Pons (tissue), 1 donor: Measurements from ENCODE around the gene GPR63.

Experiments
- DNase-seq: peaks from one replicate; pipeline ENCODE4 v3.0.0-alpha.2; 2016; ENCODE audit warnings: low spot score

GPR63 gene

DNA sequence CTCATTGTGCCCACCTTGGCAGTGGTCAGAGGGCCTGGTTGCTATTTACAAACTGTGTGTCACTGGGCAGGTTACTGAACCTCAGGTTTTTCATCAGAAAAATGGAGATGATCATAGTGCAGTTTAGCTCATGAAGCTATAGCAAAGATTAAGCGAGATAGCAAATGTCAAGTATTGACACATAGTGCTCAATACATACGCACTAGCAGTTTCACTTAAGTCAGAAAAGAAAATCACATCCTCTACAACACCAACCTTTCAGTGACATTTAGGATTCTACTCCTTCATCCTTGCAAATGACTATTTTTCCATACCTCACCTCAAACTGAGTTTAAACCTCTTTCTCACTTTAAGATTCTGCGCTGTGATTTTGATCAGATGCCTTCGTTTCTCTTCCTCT is 16.2 kb downstream of the GPR63 start:
- no peak for DNase-seq

DNA sequence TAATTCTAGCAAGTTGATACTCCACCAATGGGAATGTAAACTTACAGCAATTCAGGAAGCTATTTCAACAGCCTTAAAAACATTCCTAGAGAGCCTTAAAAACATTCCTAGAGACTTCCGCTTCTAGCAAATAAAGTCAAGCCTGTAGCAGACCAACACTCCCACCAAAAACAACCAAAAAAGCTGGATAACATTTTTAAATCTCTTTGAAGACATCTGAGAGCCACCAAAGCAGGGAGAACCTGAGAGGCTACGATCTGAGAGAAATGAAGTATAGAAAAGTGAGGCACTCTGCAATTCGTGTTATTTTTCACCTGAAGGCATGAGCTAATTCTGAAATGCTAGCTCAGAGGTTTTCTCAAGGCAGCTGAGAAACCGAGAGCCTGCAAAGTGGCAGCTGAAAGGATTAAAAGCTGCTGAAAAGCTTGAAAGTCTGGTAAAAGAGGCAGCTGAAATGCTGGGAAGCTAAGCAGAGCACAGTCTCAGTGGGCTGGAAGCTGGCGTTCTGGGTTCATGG is 20.9 kb downstream of the GPR63 start:
- no peak for DNase-seq

DNA sequence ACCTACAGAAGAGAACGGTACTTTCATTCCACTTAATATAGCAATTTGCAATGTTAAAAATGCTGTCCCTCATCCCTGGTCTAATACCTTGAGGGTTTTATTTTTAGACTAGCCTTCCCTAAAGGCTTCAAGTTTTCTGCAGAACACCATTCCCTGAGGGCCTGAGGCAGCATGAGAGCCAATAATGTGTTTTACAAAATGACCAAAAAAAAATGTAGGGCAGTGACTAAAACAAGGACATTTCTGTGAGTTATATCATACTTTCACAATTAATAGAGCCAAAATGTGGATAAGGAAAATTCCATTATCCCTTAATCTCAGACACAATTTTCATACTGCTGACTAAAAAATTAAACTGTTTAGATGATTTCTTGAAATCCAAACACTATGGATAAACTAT is 22.7 kb downstream of the GPR63 start:
- no peak for DNase-seq

DNA sequence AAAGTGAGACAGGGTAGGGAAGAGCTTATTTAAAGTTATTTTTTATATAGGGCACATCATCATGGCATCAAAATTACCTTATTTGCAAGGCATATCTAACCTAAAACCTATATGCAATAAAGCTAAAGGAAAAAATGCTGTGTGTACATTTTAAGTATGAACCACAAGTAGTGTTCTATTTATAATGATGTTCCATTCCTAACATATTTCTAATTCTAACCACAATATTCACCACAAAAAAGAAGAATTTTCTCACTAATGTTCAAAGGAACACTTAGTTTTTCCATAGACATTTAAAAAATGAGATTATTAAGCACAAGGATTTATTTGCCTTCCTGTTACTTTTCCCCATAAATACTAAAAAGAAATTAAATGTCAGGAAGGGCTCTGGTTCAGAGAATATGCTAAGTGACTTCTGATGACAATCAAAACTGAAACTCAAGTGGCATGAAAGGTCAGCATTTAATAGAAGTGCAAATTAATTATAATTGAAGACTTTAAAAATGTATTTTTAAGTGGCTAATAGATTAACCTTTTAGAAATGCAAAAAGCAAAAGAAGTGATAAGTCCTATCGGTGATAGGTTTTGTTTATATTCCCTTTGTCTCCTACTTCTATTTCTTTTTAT is 25.1 kb downstream of the GPR63 start:
- DNase-seq, result no peak

DNA sequence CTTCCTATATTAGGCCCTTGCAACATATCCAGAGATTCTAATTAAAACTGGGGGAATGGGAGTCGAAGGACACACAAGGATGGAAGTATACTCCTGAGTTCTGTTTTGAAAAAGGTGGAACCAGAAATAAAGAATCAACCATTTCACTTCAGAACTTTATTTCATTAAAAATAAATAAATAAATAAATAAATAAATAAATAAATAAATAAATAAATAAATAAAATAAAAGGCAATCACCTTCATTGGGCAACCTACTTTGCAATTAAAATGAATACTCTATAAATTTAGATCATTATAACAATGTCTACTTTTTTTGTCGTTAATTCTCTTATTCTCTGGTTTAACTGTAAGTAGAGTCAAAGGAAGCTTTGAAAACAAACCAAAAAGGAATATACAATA is 25.6 kb downstream of the GPR63 start:
- DNase-seq, result no peak

DNA sequence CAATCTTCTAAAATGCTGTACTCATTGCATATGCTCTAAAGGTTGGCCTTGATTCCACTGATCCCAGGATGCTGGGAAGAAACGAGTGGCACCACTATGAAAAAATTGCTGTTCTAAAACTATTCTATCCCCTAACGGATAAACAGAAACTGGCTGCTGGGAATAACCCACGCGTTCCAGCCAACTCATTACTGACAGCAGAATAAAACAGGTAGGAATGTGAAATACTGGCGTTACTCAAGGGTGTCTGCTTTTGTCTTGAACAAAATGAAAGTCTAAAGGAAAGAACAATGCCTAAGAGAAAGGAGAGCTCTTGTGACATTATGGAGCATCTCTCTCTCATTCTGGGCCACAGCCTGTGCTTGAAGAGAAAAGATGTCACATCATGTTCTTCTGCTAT is 26.1 kb downstream of the GPR63 start:
- DNase-seq, result no peak

DNA sequence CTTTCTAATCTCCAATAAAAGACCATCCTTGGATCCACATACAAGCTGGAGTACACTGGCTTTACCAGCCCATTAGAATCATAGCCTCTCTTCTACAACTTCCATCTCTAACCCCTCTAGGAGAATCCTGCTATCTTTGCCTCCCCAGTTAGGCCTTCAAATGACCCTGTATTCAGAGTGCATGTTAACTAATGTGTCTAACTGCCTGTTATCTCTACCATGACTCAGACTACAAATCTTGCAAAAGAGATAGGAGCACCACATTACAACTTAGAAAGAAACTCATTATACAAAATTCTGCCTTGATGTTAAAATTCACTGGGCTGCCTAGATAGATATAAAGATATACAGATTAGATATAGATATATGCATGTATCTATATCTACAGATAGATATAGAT is 28.2 kb downstream of the GPR63 start:
- no peak for DNase-seq

DNA sequence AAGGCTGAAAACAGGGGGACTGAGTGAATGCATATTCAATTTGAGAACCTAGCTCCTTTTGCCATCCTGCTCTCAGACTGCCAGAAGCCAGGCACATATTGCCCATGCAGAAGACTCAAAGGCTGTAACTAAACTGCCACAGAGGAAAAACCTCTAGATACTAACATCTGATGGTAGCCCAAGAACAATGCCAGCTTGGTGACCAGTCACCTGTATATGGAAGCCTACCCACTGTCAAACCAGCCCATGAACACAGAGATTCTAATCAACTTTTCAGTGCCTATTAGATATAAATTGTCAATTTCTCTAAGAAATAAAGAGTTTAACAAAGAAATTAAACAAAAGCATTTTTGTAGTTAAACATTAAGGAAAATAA is 34.2 kb downstream of the GPR63 start:
- no peak for DNase-seq

DNA sequence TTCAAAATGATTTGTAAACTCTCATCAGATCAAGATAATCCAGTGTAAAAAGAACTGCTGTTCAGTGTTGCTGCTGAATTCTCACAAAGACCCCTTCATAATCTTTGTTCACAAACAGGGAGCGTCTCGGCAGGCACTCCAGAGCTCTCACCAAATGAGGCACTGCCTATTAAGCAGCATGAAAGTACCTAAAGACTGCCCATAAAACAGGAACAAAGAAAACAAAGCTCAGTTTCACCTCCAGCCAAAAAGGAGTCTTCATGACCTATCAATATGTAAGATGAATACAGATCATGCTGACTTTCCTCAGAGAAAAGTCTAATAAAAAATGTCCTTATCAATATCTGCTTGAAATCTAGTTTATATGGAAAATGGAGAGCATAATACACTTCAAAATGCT is 41.8 kb downstream of the GPR63 start:
- no peak for DNase-seq

DNA sequence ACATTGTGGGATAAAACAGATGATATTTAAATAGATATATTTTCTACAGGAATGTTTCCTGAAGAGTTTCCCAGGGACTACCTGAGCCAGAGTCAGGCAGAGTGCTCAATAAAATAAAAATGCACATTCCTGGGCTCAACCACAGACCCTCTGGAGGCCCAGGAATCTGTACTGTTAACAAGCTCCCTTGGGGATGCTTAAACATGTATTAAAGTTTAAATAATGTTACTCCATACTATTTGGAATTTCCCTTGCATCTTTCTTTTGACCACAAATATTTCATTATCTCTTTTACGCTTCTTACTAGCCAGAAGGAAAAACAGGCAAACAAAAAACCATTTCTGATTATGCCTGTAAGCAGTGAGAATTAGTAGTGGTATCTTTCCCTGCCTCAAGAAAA is 42.3 kb downstream of the GPR63 start:
- DNase-seq, result no peak

DNA sequence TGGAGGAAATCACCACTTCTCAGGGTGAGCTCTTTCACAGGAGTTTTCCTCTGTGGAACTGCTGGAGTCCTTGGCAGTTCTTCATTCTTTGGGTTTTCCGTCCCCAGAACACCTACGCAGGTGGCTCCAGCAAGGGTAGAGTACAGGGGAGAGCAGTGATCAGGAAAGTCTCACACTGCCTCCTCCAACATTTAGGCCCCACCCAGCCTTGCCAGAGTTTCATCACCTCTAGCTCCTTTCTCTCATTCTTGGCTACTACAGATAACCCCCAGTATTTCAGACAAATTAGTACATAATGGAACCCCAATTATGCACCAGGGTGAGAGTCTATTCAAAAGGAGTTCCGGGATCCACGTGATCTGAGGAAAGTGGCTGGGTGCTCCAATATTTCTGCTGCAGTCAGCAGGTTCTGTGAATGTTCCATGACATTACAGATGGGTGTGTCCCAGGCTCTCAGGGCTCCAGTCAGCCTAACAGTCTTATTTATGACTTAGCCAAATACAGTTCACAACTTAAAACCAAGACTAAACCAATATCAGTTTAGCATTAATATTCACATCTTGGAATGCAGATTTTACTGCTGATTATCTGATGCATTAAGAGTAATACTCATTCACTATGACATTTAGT is 44.6 kb downstream of the GPR63 start:
- DNase-seq, result no peak

DNA sequence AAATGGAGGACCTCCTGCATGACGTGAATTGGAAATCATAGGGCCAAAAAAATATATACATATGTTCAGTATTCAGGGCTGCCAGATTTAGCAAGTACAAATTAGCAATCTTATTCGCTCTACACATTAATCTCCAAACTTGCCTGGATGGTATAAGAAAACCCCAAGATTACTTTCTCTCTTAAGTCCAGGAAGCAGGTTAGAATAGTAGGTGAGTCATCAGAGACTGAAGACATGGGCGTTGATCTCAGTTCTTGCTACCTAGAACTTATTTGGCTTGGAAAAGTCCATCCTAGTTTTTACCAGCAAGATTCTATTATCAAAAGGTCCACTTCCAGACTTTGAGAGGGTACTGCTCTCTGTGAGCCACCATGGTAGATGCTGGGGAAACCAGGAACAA is 47.4 kb downstream of the GPR63 start:
- no peak for DNase-seq

DNA sequence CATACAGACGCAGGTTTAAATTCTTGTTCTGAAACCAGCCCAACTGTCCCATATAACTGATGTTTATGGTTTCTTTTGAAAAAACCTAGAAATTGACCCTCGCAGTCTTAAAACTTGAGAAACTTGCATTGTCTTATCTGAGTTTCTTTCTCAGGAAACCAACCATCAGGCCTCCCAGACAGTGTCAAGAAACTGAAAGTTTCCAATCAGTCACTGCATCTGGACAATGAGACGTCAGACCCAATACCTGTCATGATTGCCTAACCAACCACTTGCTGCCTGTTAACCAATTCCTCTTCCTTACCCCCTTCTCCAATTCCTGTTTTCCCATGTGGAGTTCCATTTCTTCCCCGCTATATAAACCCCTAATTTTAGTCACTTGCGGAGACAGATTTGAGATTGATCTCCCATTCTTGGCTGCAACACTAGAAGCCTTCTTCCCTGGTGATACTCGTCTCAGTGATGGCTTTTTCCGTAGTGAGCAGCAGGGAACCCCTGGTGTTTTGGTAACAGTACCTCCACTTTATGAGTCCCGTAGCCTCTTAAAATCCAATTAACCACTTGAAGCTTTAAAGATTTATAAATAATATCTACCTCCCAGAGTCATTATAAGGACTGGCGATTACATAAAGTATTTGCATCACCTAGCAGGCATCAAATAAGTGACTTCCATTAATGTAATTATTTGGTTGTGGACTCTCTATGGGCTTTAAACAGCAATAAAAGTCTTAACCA is 49.3 kb downstream of the GPR63 start:
- DNase-seq, result no peak

DNA sequence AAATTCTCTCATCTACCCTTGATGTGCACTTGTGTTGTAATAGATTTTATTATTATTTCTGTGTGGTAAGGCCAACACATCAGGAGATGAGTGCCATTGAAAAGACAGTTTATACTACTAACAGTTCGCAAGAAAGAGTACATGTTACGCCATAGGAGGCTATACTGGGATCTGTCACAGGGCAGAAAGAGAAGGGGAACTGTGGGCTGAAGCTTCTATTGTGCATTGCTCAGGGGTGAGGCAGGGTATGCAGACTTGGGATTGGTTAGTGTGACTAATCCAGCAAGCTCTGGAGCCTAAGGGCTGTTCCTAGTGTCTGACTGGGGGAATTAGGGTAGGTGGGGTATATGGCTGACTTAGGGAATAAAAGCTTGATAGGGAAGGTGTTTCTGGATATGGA is 50.9 kb downstream of the GPR63 start:
- no peak for DNase-seq

DNA sequence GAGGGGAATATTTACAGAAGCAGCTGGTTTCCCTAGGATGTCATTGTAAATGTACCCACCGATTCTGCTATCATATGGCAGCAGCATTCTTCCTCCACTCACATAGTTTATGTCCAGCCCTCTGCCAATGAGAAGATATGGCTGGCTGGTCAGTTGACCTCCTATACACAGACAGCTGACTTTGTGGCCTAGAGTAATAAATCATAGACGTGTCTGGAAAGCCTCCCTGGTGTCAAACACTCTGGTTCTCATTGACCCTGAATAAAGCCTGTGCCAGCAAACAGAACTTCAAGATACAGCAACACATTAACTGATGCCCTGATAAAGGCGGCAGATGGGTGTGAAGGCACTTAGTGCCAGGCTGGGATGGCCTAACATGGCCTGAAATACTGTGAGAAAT is 52.6 kb downstream of the GPR63 start:
- DNase-seq, result no peak

DNA sequence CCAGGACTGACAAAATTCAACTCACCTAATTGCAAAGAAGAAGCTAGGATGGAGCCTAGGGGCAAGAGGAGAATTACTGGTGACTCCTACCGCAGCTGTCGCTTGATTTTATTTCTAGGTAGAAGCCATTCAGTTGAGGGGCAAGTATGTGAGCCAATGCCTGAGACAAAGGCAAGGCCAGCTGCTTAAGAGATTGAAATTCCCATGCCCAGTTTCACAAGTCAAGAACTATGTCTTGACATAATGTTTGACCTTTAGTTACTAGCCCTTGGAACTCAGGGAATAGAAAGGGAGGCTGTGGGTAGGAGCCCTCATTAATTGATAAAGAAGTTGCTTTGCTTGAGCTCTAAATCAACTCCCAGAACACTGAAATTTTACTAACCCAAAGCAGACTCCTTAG is 54.0 kb downstream of the GPR63 start:
- no peak for DNase-seq

DNA sequence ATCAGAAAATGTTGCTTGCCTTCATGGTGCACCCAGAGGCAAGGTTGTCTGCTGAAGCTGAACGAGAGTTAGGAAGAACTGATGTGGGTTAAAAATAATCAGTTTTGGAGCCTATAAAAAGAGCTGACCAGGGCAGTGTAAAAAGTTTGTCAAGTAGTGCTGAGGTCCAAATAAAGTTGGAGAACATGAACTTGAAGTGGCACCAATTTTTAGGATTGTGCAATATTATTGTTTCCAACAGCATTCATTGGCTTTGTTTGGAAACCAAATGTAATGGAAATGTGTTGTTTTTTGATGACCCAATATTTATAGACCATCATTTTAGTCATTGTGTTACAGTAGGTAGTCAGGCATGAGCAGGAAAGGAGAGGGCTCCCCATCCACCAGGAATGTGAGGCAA is 55.7 kb downstream of the GPR63 start:
- DNase-seq, result no peak

DNA sequence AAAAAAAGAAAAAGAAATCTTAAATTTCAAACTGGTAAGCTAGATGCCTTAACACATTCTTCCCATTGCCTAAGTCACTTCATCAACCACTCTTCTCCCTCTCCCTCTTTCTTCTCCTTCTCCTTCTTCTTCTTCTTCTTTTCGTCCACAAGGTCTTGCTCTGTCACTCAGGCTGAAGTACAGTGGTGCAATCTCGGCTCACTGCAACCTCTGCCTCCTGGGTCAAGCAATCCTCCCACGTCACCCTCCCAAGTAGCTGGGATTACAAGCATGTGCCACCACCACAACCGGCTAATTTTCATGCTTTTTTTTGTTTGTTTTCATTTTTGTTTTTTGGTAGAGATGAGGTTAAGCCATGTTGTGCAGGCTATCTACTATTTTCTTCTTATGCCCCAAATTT is 60.2 kb downstream of the GPR63 start:
- DNase-seq, result no peak

DNA sequence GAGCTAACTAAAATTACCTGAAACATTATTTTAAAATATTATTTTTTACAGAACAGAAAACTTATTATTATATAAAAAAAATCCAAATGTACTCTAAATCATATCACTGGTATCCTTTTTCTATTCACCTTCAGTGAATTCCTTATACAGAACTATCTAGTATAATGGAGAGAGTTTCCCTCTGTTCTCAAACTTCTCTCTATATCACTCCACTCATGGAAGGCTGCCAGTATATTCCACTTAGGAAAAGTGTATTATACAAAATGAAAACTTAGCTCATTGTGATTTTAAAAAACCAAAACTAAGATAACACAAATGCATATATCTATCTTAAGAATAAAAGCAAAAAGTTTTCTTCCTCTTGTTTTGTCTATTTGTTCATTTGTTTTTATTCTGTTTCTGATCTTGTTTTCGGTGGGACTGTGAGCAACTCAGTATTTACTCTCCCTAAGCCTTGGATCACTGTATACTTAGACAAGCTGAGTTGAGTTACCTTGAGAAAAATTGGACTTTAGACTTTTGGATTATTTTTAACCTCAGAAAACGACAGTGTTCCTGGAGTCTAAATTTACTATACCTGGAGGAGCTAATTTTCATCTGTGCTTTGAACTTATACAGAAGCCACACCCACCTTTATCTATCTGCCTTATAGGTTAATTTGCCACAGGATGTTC is 61.4 kb downstream of the GPR63 start:
- no peak for DNase-seq

DNA sequence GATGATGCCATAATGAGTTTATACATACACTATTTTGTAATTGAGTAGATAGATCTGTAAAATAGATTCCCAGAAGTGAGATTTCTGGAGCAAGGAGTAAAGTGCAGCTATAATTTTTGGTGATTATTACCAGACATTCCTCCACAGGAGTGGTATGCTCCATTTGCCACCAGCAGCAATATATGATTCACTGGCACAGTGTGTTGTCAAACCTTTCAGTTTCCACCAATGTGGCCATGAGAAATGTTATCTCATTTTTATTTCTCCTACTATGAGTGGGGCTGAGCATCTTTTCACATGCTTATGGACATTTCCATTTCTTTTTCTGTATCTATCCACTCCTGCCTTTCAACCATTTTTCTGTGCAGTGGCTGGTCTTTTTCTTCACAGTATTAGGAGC is 70.5 kb downstream of the GPR63 start:
- DNase-seq, result no peak

DNA sequence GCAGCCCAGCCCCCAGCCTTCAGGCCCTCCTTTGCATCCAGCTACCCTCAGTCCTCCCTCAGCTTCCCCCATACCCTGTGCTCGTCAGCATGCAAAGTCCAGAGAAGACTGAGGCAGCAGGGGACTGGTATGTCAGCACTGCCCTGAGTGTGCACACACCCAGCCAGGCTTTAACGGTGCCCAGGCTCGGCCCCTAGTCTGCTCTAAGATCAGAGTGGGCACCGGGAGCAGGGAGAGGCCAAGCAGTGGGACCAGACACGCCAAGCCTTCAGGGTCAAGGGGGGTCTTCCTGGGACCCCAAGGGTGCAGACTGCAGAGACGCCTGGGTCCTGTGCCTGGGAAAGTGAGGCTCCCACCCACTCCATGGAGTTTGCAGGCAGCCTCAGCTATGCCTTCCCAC is 74.7 kb downstream of the GPR63 start:
- no peak for DNase-seq

DNA sequence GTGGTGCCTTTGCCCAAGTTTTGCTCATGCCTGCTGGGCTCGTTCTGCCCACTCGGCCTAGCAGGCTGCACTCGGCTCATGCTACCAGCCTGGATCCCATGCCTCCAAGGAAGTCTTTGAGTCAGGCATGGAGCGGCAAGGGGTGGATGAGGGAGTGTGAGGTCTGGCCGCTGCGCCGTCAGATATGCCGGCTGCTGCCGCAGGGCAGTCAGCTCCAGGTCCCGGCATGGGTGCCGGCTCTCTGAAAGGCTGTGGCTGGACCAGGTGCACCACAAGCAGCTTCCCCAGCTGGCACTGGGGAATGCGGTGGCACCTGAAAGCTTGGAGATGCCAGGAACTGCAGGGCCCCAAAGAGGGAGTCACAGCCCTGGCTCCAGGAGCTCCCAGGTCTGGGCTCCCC is 75.5 kb downstream of the GPR63 start:
- DNase-seq, result no peak

DNA sequence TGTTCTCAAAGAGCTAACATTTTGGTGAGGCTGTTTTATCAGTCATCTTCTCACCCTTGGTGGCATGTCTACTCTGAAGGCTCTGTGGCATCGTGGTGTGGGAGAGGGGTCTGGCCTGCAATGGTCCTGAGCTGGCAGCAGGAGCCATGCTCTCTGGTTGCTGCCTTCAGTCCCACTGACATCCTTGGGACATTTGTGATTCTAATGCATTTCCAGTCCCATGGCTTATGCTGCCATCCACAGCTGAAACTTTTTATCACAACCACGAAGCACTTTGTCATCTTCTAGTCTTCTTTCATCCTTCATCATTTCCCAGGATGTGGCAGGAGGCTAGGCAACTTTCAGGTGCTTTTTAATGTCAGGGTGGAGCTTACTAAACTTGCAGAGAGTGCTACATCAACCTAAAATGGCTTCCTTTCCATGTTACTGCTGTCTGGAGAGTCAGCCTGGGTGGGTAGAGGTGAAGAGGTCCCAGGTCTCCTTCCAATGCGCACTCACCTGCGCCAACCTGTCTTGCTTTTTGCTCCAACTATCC is 77.1 kb downstream of the GPR63 start:
- DNase-seq, result peak; percentile 52
